Adrenal gland (tissue), 12 donors: Measurements from ENCODE around the gene TPO. TPM values are rescaled to one million over a fixed set of nuclear protein-coding genes. Genes with fewer than 3 reads are reported as not detected.
"Not testable (repeated sequence)": the region's sequence is repeated elsewhere in the genome, so short reads cannot be mapped to it uniquely, and the experiment has no call there.

ENCODE experiments used
- DNase-seq, 7 donors: peaks; one replicate each; pipeline ENCODE4 v3.0.0-alpha.2; 2019 to 2020
- H3K27ac ChIP-seq, 5 donors: fragments of 200-600 bp; sonication (generic) in 4 of 5; 1 replicate in 3 of 5; 2 replicates in 2 of 5; pipeline versions ENCODE4 v1.5.1 to v1.8.0; 2016 to 2020; ENCODE audit warnings: mild to moderate bottlenecking in 1 of 5
- H3K27me3 ChIP-seq: fragments of 200-600 bp; 2 replicates; pipeline ENCODE4 v1.8.0; 2021
- H3K36me3 ChIP-seq, 2 donors: fragments of 200-600 bp; replicated peaks in 1 of 2; 1 replicate in 1 of 2; 2 replicates in 1 of 2; pipeline versions ENCODE4 v1.5.1 to v1.8.0; 2018 to 2022
- H3K4me1 ChIP-seq, 2 donors: fragments of 200-600 bp; replicated peaks in 1 of 2; 1 replicate in 1 of 2; 2 replicates in 1 of 2; pipeline versions ENCODE4 v1.5.1 to v1.8.0; 2018 to 2021
- H3K4me3 ChIP-seq, 4 donors: fragments of 200-600 bp; sonication (generic) in 3 of 4; one replicate each; pipeline ENCODE4 v1.5.1; 2016 to 2018
- H3K9me3 ChIP-seq, 3 donors: fragments of 200-600 bp; sonication (generic) in 1 of 3; replicated peaks in 1 of 3; 1 replicate in 2 of 3; 2 replicates in 1 of 3; pipeline versions ENCODE4 v1.5.1 to v1.8.0; 2016 to 2021
- POLR2A ChIP-seq, 2 donors: fragments of 450-650 bp; IDR thresholded peaks; one replicate each; pipeline ENCODE4 v1.6.1; 2017; ENCODE audit warnings: antibody characterized with exemption in 2 of 2, mild to moderate bottlenecking in 2 of 2, moderate library complexity in 1 of 2
- WGBS, 4 donors: extraction: QIAGEN DNeasy Blood & Tissue Kit in 2 of 4; methylation state at CpG; one replicate each; pipeline versions ENCODE4 v1.1.5 to v1.1.7; 2013 to 2017; 5-methylcytosine and 5-hydroxymethylcytosine counted together
- intact Hi-C, 2 donors: fragments of 100-400 bp; cut with DNase I; formaldehyde crosslinking; loops; one replicate each; pipeline versions ENCODE4 v1.14.1 to v1.15.0; 2022 to 2023
- polyA plus RNA-seq, 3 donors: library from polyadenylated mRNA; stranded (reverse); fragments of 200-250 nt in 2 of 3; fragments of 350-450 nt in 1 of 3; fragmentation: Illumina TruSeq in 1 of 3; extraction: RNeasy Lipid Tissue Mini Kit (QIAGEN cat#74804) in 1 of 3; gene quantifications; one replicate each; pipeline ENCODE4 v1.2.3, GENCODE V29; 2013 to 2014
- total RNA-seq, 9 donors: library from RNA; depleted of rRNA in 4 of 9; stranded (reverse); fragments of >200 nt in 4 of 9; fragments of 120-200 nt in 1 of 9; fragmentation: NEBNext Ultra II Directional in 1 of 9; extraction: Animal tissue kit (Norgen Biotek cat#: 25700) in 1 of 9; gene quantifications; one replicate each; pipeline versions ENCODE4 v1.1.0 to v1.2.4, GENCODE V29; 2013 to 2023
- TF ChIP-seq, protein P1 (sequence below), 6 experiments: fragments of 450-650 bp in 4 of 6; fragments of 200-600 bp in 2 of 6; sonication (generic) in 1 of 6; IDR thresholded peaks; 1 replicate in 5 of 6; 2 replicates in 1 of 6; pipeline versions ENCODE4 v1.5.1 to v1.8.0; 2016 to 2021; ENCODE audit warnings: antibody characterized with exemption in 6 of 6, mild to moderate bottlenecking in 2 of 6, moderate library complexity in 1 of 6
- donor health status: healthy with polysubstance abuse.
- donor health status: Bipolar disorder and iron deficiency.
- donor health status: DM: yes; HTN: yes; CAD: no.
- donor health status: DM: no; HTN: no; CAD: no.
- donor health status: DM: no; HTN: no; CAD: no.
- donor health status: DM: yes; HTN: yes; CAD: no.

Gene TPO
- total and polyA plus RNA-seq, 12 donors = 0.08 to 16.0 (median 1.6) TPM; not detected in 8

DNA sequence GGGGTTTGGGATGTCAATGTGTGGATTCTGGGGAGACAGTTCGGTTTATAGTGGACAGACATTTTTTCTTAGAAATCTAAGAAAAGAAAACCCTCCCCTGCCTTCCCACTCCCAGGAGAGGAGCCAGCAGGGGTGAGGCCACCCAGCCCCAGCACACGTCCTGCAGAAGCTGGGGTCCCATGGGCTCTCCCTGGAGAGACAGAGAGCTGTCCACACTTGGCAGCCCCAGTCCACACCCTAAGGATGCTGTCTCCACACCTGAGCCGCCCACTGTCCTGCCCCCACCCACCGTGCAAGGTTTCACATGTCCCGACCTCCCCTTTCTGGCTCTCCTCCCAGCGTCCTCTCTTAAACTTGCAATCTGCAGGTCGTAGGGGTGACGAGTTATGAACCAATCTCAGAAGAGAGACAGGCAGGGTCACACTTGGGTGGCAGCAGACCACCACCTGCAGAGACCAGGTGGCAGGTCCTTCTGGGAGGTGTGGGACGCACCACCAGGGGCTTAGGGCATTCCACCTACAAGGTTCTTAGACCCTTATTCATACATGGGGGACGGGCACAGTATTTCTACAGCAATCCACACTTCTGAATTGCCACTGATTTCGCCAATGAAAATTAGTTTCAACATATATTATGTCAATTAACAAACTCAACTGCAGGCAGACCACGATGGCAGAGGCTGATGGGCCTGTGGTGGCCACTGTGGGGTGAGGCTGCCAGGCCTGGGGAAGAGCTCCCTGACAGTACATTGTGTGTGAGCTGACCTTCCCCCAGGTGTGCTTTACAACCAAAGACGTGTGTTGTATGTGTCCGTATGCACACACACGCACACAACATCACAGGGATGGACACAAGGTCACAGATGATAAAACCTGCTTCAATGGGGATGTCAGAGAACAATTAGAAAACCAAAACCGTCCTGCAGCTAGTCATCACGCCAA, 158.5 kb downstream of the TPO start:
- H3K36me3 ChIP-seq = no peaks in the 10 kb centered on the region
- DNase-seq = no peak
- TF ChIP-seq POLR2A (IDR thresholded peaks at IDR 0.05) = no peak
- TF ChIP-seq, protein P1, sequence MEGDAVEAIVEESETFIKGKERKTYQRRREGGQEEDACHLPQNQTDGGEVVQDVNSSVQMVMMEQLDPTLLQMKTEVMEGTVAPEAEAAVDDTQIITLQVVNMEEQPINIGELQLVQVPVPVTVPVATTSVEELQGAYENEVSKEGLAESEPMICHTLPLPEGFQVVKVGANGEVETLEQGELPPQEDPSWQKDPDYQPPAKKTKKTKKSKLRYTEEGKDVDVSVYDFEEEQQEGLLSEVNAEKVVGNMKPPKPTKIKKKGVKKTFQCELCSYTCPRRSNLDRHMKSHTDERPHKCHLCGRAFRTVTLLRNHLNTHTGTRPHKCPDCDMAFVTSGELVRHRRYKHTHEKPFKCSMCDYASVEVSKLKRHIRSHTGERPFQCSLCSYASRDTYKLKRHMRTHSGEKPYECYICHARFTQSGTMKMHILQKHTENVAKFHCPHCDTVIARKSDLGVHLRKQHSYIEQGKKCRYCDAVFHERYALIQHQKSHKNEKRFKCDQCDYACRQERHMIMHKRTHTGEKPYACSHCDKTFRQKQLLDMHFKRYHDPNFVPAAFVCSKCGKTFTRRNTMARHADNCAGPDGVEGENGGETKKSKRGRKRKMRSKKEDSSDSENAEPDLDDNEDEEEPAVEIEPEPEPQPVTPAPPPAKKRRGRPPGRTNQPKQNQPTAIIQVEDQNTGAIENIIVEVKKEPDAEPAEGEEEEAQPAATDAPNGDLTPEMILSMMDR (IDR thresholded peaks at IDR 0.05) = no peak
- intact Hi-C loops = no loop called here
- H3K27me3 ChIP-seq = no peaks in the 10 kb centered on the region
- no peaks in the 10 kb centered on the region for H3K9me3 ChIP-seq
- WGBS, 4 donors = 72 to 78% (median 74%) methylated on average over 17 of the region's 17 CpGs
- H3K4me1 ChIP-seq = no peaks in the 10 kb centered on the region
- no peak overlapping the region for H3K27ac ChIP-seq
- H3K4me3 ChIP-seq = no peak overlapping the region

DNA sequence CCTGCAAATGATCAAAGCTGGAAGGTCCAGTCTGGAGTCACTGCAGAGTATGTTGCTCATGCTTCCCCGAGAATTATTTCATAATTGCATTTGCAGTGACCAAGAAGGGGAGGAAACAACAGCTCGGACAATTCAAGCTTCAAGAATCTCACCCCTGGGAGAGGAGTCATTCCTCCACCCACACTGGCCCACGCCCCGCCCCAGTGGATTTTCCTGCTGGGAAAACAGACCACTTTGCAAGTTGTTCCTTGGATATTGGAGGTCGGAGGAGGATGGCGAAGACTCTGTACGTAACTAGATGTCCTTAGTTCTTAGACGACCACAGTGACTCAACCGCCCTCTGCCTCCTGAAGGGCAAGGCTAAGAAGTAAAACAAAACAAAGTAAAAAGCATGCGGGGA, 159.4 kb downstream of the TPO start:
- Histone ChIP-seq H3K9me3 (no peaks in the 10 kb centered on the region), H3K4me3 (no peak overlapping the region), H3K36me3 (no peaks in the 10 kb centered on the region), H3K4me1 (no peaks in the 10 kb centered on the region), H3K27ac (no peak overlapping the region), H3K27me3 (no peaks in the 10 kb centered on the region)
- 50 to 68% (median 67%) methylated on average over 10 of the region's 10 CpGs for WGBS, 4 donors
- no peak for DNase-seq
- intact Hi-C loops = no loop called here
- TF ChIP-seq, protein P1 (IDR thresholded peaks at IDR 0.05) = no peak
- no peak for TF ChIP-seq POLR2A (IDR thresholded peaks at IDR 0.05)

DNA sequence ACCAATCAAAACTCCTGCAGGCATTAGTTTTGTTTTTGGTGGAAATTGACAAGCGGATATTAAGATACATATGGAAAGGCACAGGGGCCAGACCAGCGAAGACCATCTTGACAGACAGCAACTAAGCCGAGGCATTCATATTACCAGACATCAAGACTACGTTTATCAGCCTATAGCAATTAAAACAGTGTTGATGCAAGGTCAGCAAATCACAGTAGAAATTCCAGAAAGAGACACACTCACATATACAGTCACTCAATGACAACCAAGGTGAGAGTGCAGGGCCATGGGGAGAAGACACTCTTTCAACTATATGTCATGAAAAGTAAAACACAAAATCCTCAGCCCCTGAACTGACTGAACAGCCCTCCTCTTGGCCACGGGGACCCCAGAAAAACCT, 164.6 kb downstream of the TPO start:
- intact Hi-C loops = no loop called here
- no peak overlapping the region for H3K27ac ChIP-seq
- no peak for DNase-seq
- no peaks in the 10 kb centered on the region for H3K36me3 ChIP-seq
- no peak for TF ChIP-seq POLR2A (IDR thresholded peaks at IDR 0.05)
- TF ChIP-seq, protein P1 (IDR thresholded peaks at IDR 0.05) = no peak
- 75 to 78% (median 77%) methylated on average over 5 of the region's 5 CpGs for WGBS, 4 donors
- H3K4me1 ChIP-seq = no peaks in the 10 kb centered on the region
- H3K27me3 ChIP-seq = no peaks in the 10 kb centered on the region
- H3K4me3 ChIP-seq = no peak overlapping the region
- H3K9me3 ChIP-seq = no peaks in the 10 kb centered on the region

DNA sequence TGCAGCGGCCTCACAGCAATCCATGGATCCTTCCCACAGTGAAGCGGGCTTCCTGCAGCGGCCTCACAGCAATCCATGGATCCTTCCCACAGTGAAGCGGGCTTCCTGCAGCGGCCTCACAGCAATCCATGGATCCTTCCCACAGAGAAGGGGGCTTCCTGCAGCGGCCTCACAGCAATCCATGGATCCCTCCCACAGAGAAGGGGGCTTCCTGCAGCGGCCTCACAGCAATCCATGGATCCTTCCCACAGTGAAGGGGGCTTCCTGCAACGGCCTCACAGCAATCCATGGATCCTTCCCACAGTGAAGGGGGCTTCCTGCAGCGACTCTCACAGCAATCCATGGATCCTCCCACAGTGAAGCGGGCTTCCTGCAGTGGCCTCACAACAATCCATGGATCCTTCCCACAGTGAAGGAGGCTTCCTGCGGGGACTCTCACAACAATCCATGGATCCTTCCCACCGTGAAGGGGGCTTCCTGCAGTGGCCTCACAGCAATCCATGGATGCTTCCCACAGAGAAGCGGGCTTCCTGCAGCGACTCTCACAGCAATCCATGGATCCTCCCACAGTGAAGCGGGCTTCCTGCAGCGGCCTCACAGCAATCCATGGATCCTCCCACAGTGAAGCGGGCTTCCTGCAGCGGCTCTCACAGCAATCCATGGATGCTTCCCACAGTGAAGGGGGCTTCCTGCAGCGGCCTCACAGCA, 168.1 kb downstream of the TPO start:
- intact Hi-C loops, H3K9me3 ChIP-seq, H3K27me3 ChIP-seq, DNase-seq, H3K27ac ChIP-seq, H3K4me1 ChIP-seq, H3K36me3 ChIP-seq, H3K4me3 ChIP-seq: not testable (repeated sequence)
- WGBS, 4 donors = 85 to 88% (median 86%) methylated on average over 14 to 19 of the region's 19 CpGs
